Measurements from ENCODE around the gene CAMK4. TPM values are rescaled to one million over a fixed set of nuclear protein-coding genes. Genes with fewer than 3 reads are reported as not detected.
"Not testable (repeated sequence)": the region's sequence is repeated elsewhere in the genome, so short reads cannot be mapped to it uniquely, and the experiment has no call there.

Gene CAMK4
- polyA plus RNA-seq, 4 donors: 3.9 to 6.8 (median 6.0) TPM

GRCh38 chr5:111408817-111409216 is 184.6 kb downstream of the CAMK4 start:
- DNase-seq (ENCODE audit: low read depth in 4 of 4, low spot score in 3 of 4): no peak

GRCh38 chr5:111409266-111409665 is 185.1 kb downstream of the CAMK4 start:
- DNase-seq (ENCODE audit: low read depth in 4 of 4, low spot score in 3 of 4): not testable (repeated sequence)

GRCh38 chr5:111410067-111410466 is 185.9 kb downstream of the CAMK4 start:
- not testable (repeated sequence) for DNase-seq (ENCODE audit: low read depth in 4 of 4, low spot score in 3 of 4)

GRCh38 chr5:111411301-111411700 is 187.1 kb downstream of the CAMK4 start:
- no peak for DNase-seq (ENCODE audit: low read depth in 4 of 4, low spot score in 3 of 4)

GRCh38 chr5:111412593-111412992 is 188.4 kb downstream of the CAMK4 start:
- DNase-seq (ENCODE audit: low read depth in 4 of 4, low spot score in 3 of 4): no peak

GRCh38 chr5:111415053-111415452 is 190.9 kb downstream of the CAMK4 start:
- no peak for DNase-seq (ENCODE audit: low read depth in 4 of 4, low spot score in 3 of 4)

- no peak for DNase-seq (ENCODE audit: low read depth in 4 of 4, low spot score in 3 of 4)
Observed at GRCh38 chr5:111422245-111422644, 198.1 kb downstream of the CAMK4 start.

- no peak for DNase-seq (ENCODE audit: low read depth in 4 of 4, low spot score in 3 of 4)
Observed at GRCh38 chr5:111422747-111423720, 198.8 kb downstream of the CAMK4 start.

- DNase-seq (ENCODE audit: low read depth in 4 of 4, low spot score in 3 of 4): no peak
Observed at GRCh38 chr5:111425205-111425604, 201.0 kb downstream of the CAMK4 start.

- DNase-seq (ENCODE audit: low read depth in 4 of 4, low spot score in 3 of 4): no peak
Observed at GRCh38 chr5:111427762-111428161, 203.6 kb downstream of the CAMK4 start.

- DNase-seq (ENCODE audit: low read depth in 4 of 4, low spot score in 3 of 4): no peak
Observed at GRCh38 chr5:111432883-111433536, 208.8 kb downstream of the CAMK4 start.

GRCh38 chr5:111434800-111435199 is 210.6 kb downstream of the CAMK4 start:
- DNase-seq (ENCODE audit: low read depth in 4 of 4, low spot score in 3 of 4): no peak

GRCh38 chr5:111439473-111440075 is 215.4 kb downstream of the CAMK4 start:
- DNase-seq (ENCODE audit: low read depth in 4 of 4, low spot score in 3 of 4): no peak

- no peak for DNase-seq (ENCODE audit: low read depth in 4 of 4, low spot score in 3 of 4)
Observed at GRCh38 chr5:111447099-111447498, 222.9 kb downstream of the CAMK4 start.

GRCh38 chr5:111447822-111448221 is 223.6 kb downstream of the CAMK4 start:
- no peak for DNase-seq (ENCODE audit: low read depth in 4 of 4, low spot score in 3 of 4)

- no peak for DNase-seq (ENCODE audit: low read depth in 4 of 4, low spot score in 3 of 4)
Observed at GRCh38 chr5:111453295-111453694, 229.1 kb downstream of the CAMK4 start.

- DNase-seq (ENCODE audit: low read depth in 4 of 4, low spot score in 3 of 4): no peak
Observed at GRCh38 chr5:111453747-111454146, 229.6 kb downstream of the CAMK4 start.

- peak in 1 of 4 donors; percentile 45 for DNase-seq (ENCODE audit: low read depth in 4 of 4, low spot score in 3 of 4)
Observed at GRCh38 chr5:111454198-111454622, 230.0 kb downstream of the CAMK4 start.

GRCh38 chr5:111454776-111455175 is 230.6 kb downstream of the CAMK4 start:
- peak in 1 of 4 donors; percentile 10 for DNase-seq (ENCODE audit: low read depth in 4 of 4, low spot score in 3 of 4)

- no peak for DNase-seq (ENCODE audit: low read depth in 4 of 4, low spot score in 3 of 4)
Observed at GRCh38 chr5:111461255-111461671, 237.1 kb downstream of the CAMK4 start.

GRCh38 chr5:111461934-111462333 is 237.8 kb downstream of the CAMK4 start:
- DNase-seq (ENCODE audit: low read depth in 4 of 4, low spot score in 3 of 4): no peak
